K562 treated with DMSO at 1 percent for 4 hours (cell line): ENCODE results near the gene TSPAN17. TPM values are rescaled to one million over a fixed set of nuclear protein-coding genes. Genes with fewer than 3 reads are reported as not detected.

ENCODE experiments used
- total RNA-seq: library from RNA; unstranded; fragments of 300-600 nt; gene quantifications from 2 replicates; pipeline ENCODE4 v1.2.3, GENCODE V29; 2022; ENCODE audit not compliant: insufficient read depth

Gene TSPAN17
- 28.1 and 30.4 TPM in 2 replicates for total RNA-seq

GRCh38 chr5:176647030-176647842 lies at the start of gene TSPAN17:
TSS of gene TSPAN17 (plus strand) at chr5:176647484. CDS start at chr5:176647616, 132 bp downstream.

GRCh38 chr5:176609724-176610434 lies 37.4 kb upstream of the TSPAN17 start, which contains the start of gene GPRIN1:
TSS of gene GPRIN1 (minus strand) at chr5:176610156. CDS start at chr5:176599834, 10,322 bp downstream.

GRCh38 chr5:176629853-176630680 lies 17.2 kb upstream of the TSPAN17 start, which contains the start of the genes EIF4E1B and SNCB:
TSS of gene EIF4E1B (plus strand) at chr5:176630675. CDS start at chr5:176642788, 12,113 bp downstream.
TSS of gene SNCB (minus strand) at chr5:176630534. CDS start at chr5:176629654, 880 bp downstream.

Other genes with a start within 250 kb of the TSPAN17 start
- 69.9 and 102 TPM in 2 replicates for gene CLTB, start 230.9 kb upstream of the TSPAN17 start, total RNA-seq
- gene FAF2, start 199.1 kb upstream of the TSPAN17 start, total RNA-seq = 22.4 and 26.1 TPM in 2 replicates
- gene RNF44, start 110.1 kb upstream of the TSPAN17 start, total RNA-seq = 36.0 and 37.5 TPM in 2 replicates
- not detected in 2 replicates for gene CDHR2, start 98.1 kb upstream of the TSPAN17 start, total RNA-seq
- gene GPRIN1, start 37.3 kb upstream of the TSPAN17 start, total RNA-seq = 4.2 and 4.4 TPM in 2 replicates
- gene SNCB, start 16.9 kb upstream of the TSPAN17 start, total RNA-seq = not detected in 2 replicates
- gene EIF4E1B, start 16.8 kb upstream of the TSPAN17 start, total RNA-seq = not detected in 2 replicates
- not detected in 2 replicates for gene UNC5A, start 163.1 kb downstream of the TSPAN17 start, total RNA-seq